ENCODE data around the gene QRSL1. TPM values are rescaled to one million over a fixed set of nuclear protein-coding genes. Genes with fewer than 3 reads are reported as not detected.
"Not testable (repeated sequence)": the region's sequence is repeated elsewhere in the genome, so short reads cannot be mapped to it uniquely, and the experiment has no call there.

QRSL1 gene
- total RNA-seq, 2 donors from 2014 or later, result 6.1 to 9.4 TPM

GRCh38 chr6:106693418-106693817 is 64.0 kb downstream of the QRSL1 start:
- intact Hi-C loops (cut with DNase I), result no loop called here
- DNase-seq (ENCODE audit: low spot score), result no peak
- no peaks in the 10 kb centered on the region for H3K27me3 ChIP-seq (replicated peaks; ENCODE audit: insufficient read depth)
- no peaks in the 10 kb centered on the region for H3K36me3 ChIP-seq
- H3K9me3 ChIP-seq, result no peaks in the 10 kb centered on the region
- H3K4me1 ChIP-seq (replicated peaks), result no peaks in the 10 kb centered on the region
- H3K4me3 ChIP-seq, result no peak overlapping the region
- 83% methylated on average over 2 of the region's 2 CpGs for WGBS
- no peak for TF ChIP-seq CTCF (IDR thresholded peaks at IDR 0.05)
- no peak for TF ChIP-seq POLR2AphosphoS5 (IDR thresholded peaks at IDR 0.05)
- no peak for TF ChIP-seq POLR2A (IDR thresholded peaks at IDR 0.05)
- H3K27ac ChIP-seq, result no peak overlapping the region

GRCh38 chr6:106694343-106694742 is 65.0 kb downstream of the QRSL1 start:
- DNase-seq (ENCODE audit: low spot score), result no peak
- Histone ChIP-seq H3K36me3 (no peaks in the 10 kb centered on the region), H3K27ac (no peak overlapping the region), H3K4me3 (no peak overlapping the region), H3K27me3 (replicated peaks; ENCODE audit: insufficient read depth) (no peaks in the 10 kb centered on the region), H3K4me1 (replicated peaks) (no peaks in the 10 kb centered on the region), H3K9me3 (no peaks in the 10 kb centered on the region)
- intact Hi-C loops (cut with DNase I), result no loop called here
- 72% methylated on average over 8 of the region's 8 CpGs for WGBS
- TF ChIP-seq POLR2AphosphoS5 (IDR thresholded peaks at IDR 0.05), result no peak
- no peak for TF ChIP-seq CTCF (IDR thresholded peaks at IDR 0.05)
- TF ChIP-seq POLR2A (IDR thresholded peaks at IDR 0.05), result no peak

- intact Hi-C loops (cut with DNase I), result no loop called here
Observed at GRCh38 chr6:106700581-106700980, 71.2 kb downstream of the QRSL1 start.

GRCh38 chr6:106701201-106701600 is 71.8 kb downstream of the QRSL1 start:
- H3K4me3 ChIP-seq; DNase-seq (ENCODE audit: low spot score); H3K36me3 ChIP-seq; H3K4me1 ChIP-seq (replicated peaks); intact Hi-C loops (cut with DNase I); H3K27me3 ChIP-seq (replicated peaks; ENCODE audit: insufficient read depth); H3K27ac ChIP-seq; H3K9me3 ChIP-seq: not testable (repeated sequence)
- WGBS, result 95% methylated on average over 3 of the region's 3 CpGs

More at GRCh38 chr6:106700581-106700980, 71.2 kb downstream of the QRSL1 start:
- Histone ChIP-seq H3K36me3 (no peaks in the 10 kb centered on the region), H3K9me3 (no peaks in the 10 kb centered on the region), H3K4me3 (no peak overlapping the region), H3K27me3 (replicated peaks; ENCODE audit: insufficient read depth) (no peaks in the 10 kb centered on the region), H3K4me1 (replicated peaks) (no peaks in the 10 kb centered on the region), H3K27ac (no peak overlapping the region)
- no peak for TF ChIP-seq POLR2A (IDR thresholded peaks at IDR 0.05)
- TF ChIP-seq POLR2AphosphoS5 (IDR thresholded peaks at IDR 0.05), result no peak
- TF ChIP-seq CTCF (IDR thresholded peaks at IDR 0.05), result no peak
- DNase-seq (ENCODE audit: low spot score), result no peak

- DNase-seq (ENCODE audit: low spot score), result no peak
- Histone ChIP-seq H3K27ac (no peak overlapping the region), H3K4me3 (no peak overlapping the region), H3K4me1 (replicated peaks) (no peaks in the 10 kb centered on the region), H3K36me3 (no peaks in the 10 kb centered on the region), H3K27me3 (replicated peaks; ENCODE audit: insufficient read depth) (no peaks in the 10 kb centered on the region), H3K9me3 (no peaks in the 10 kb centered on the region)
- TF ChIP-seq CTCF (IDR thresholded peaks at IDR 0.05) (no peak), POLR2A (IDR thresholded peaks at IDR 0.05) (no peak), POLR2AphosphoS5 (IDR thresholded peaks at IDR 0.05) (no peak)
- intact Hi-C loops (cut with DNase I), result no loop called here
- WGBS, result 58% methylated on average over 4 of the region's 4 CpGs
Observed at GRCh38 chr6:106702046-106702445, 72.7 kb downstream of the QRSL1 start.

Measured in prostate gland (tissue), 2 donors.